OCI-LY7 (cell line): ENCODE measurements around the gene TCFL5.

Experiments
- CTCF ChIP-seq: fragments of 200-600 bp; sonication (generic); conservative IDR thresholded peaks from 2 replicates; pipeline ENCODE4 v1.5.1; 2014; ENCODE audit warnings: mild to moderate bottlenecking, antibody characterized with exemption, low read length, moderate library complexity, mixed read lengths
- EZH2phosphoT487 ChIP-seq: fragments of 200-600 bp; sonication (generic); IDR thresholded peaks from 2 replicates; pipeline ENCODE4 v1.6.1; 2018; ENCODE audit warnings: low read depth, borderline replicate concordance, mild to moderate bottlenecking, mixed run types, antibody characterized with exemption, low read length, moderate library complexity, mixed read lengths

- no peak for TF ChIP-seq CTCF
- TF ChIP-seq EZH2phosphoT487 = no peak
These were observed 37.5 kb upstream of the TCFL5 start for GRCh38 chr20:62898970-62899632.
